Measurements from ENCODE around the gene CLDN20. TPM values are rescaled to one million over a fixed set of nuclear protein-coding genes. Genes with fewer than 3 reads are reported as not detected.

CLDN20 gene
- polyA plus RNA-seq, 3 donors: not detected

DNA sequence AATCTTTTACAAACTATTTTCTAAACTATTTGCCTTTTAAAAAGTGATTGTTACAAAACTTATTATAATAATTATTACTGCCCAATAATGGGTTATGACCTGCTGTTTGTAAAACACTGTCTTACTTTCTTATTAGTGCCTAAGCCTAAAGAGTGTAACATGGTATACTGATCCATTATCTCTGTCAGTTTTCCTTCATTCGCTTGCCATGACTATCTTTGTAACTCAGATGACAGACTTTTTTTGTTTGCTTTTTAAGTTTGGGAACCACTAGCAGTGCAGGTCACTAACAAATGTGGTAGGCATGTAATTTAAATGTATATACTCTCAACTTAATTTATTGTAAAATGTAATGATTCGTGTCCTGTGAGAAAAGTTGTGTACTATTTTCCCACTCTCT lies 60.4 kb downstream of the CLDN20 start:
- no peak overlapping the region for H3K27ac ChIP-seq (ENCODE audit: low read depth, low read length)
- 87 to 97% (median 93%) methylated on average over 2 of the region's 2 CpGs for WGBS, 3 donors

- no peak overlapping the region for H3K27ac ChIP-seq (ENCODE audit: low read depth, low read length)
Measured at GRCh38 chr6:155324993-155325392, 61.2 kb downstream of the CLDN20 start.

- H3K27ac ChIP-seq (ENCODE audit: low read depth, low read length): no peak overlapping the region
- 83 to 85% (median 85%) methylated on average over 6 of the region's 6 CpGs for WGBS, 3 donors
Measured at GRCh38 chr6:155325700-155326516, 62.1 kb downstream of the CLDN20 start.

Other genes with a start within 250 kb of the CLDN20 start
- gene TFB1M, start 50.5 kb downstream of the CLDN20 start, polyA plus RNA-seq: 1 to 10 TPM; 6.3 to 8.5 (median 6.5) TPM
- gene NOX3, start 191.8 kb downstream of the CLDN20 start, polyA plus RNA-seq: not detected